Keratinocyte (primary cell): ENCODE data around the gene MIS18A. TPM values are rescaled to one million over a fixed set of nuclear protein-coding genes. Genes with fewer than 3 reads are reported as not detected.

Experiments used
- DNase-seq: peaks from one replicate; pipeline ENCODE4 v3.0.0-alpha.2; 2011; ENCODE audit warnings: low read depth, missing footprints, low spot score
- FAIRE-seq: peaks from 2 replicates; lab custom pipeline; 2011; peaks lifted over from hg19 to GRCh38; lab: Jason Lieb, UNC
- H2AFZ ChIP-seq: 2 replicates; pipeline ENCODE4 v1.6.0; 2012; ENCODE audit warnings: low read length, control low read depth, inconsistent platforms; ENCODE audit not compliant: control insufficient read depth
- H3K27ac ChIP-seq: 2 replicates; pipeline ENCODE4 v1.5.1; 2011; ENCODE audit warnings: low read length; ENCODE audit not compliant: control insufficient read depth, insufficient read depth
- H3K27me3 ChIP-seq: 3 replicates; pipeline ENCODE4 v1.6.0; 2011; ENCODE audit warnings: low read length; ENCODE audit not compliant: control insufficient read depth, insufficient read depth; ENCODE audit errors: extremely low read depth
- H3K36me3 ChIP-seq, 2 experiments: 2 replicates in 1 of 2; 3 replicates in 1 of 2; pipeline ENCODE4 v1.5.1; 2011; ENCODE audit warnings: low read length in 2 of 2, mild to moderate bottlenecking in 1 of 2; ENCODE audit not compliant: control insufficient read depth in 2 of 2, insufficient read depth in 2 of 2; ENCODE audit errors: extremely low read depth in 1 of 2
- H3K4me1 ChIP-seq: 3 replicates; pipeline ENCODE4 v1.5.1; 2011; ENCODE audit warnings: low read length; ENCODE audit not compliant: control insufficient read depth, insufficient read depth; ENCODE audit errors: extremely low read depth
- H3K4me2 ChIP-seq: 3 replicates; pipeline ENCODE4 v1.6.0; 2011; ENCODE audit warnings: low read depth, low read length; ENCODE audit not compliant: control insufficient read depth, insufficient read depth; ENCODE audit errors: extremely low read depth
- H3K4me3 ChIP-seq, 3 experiments: fragments of 200-600 bp in 1 of 3; sonication (generic) in 1 of 3; 2 replicates in 2 of 3; 3 replicates in 1 of 3; pipeline ENCODE4 v1.5.1; 2011 to 2016; ENCODE audit warnings: low read length in 3 of 3, mild to moderate bottlenecking in 3 of 3, control low read depth in 2 of 3, inconsistent platforms in 1 of 3, low read depth in 1 of 3, mixed read lengths in 1 of 3, mixed run types in 1 of 3, moderate library complexity in 1 of 3; ENCODE audit not compliant: control insufficient read depth in 2 of 3, insufficient read depth in 2 of 3; ENCODE audit errors: extremely low read depth in 1 of 3
- H3K79me2 ChIP-seq: 2 replicates; pipeline ENCODE4 v1.6.0; 2012; ENCODE audit warnings: low read length; ENCODE audit not compliant: control insufficient read depth, insufficient read depth
- H3K9ac ChIP-seq: 3 replicates; pipeline ENCODE4 v1.6.0; 2011; ENCODE audit warnings: low read length; ENCODE audit not compliant: control insufficient read depth, insufficient read depth; ENCODE audit errors: extremely low read depth
- H3K9me1 ChIP-seq: 3 replicates; pipeline ENCODE4 v1.6.0; 2011; ENCODE audit warnings: low read length; ENCODE audit not compliant: control insufficient read depth, insufficient read depth; ENCODE audit errors: extremely low read depth
- H3K9me3 ChIP-seq: 2 replicates; pipeline ENCODE4 v1.5.1; 2012; ENCODE audit warnings: low read depth, low read length; ENCODE audit not compliant: control insufficient read depth
- H4K20me1 ChIP-seq: 3 replicates; pipeline ENCODE4 v1.6.0; 2011; ENCODE audit warnings: low read length; ENCODE audit not compliant: control insufficient read depth, insufficient read depth; ENCODE audit errors: extremely low read depth
- EZH2 ChIP-seq: IDR thresholded peaks from one replicate; pipeline ENCODE4 v1.6.1; 2012; ENCODE audit warnings: inconsistent platforms, mild to moderate bottlenecking, low read length, moderate library complexity
- dilution Hi-C: fragments of 300-500 bp; cut with MboI; formaldehyde crosslinking; loops from one replicate; pipeline ENCODE4 v1.7.0; 2020; ENCODE audit warnings: low sequenced_read_pairs; ENCODE audit not compliant: extremely low pct_ligation_motif_present
- polyA plus RNA-seq, 5 experiments: library from polyadenylated mRNA; depleted of rRNA in 3 of 5; stranded (reverse) in 3 of 5; stranded (forward) in 1 of 5; unstranded in 1 of 5; fragments of >200 nt; gene quantifications; 1 replicate in 1 of 5; 2 replicates in 3 of 5; 3 replicates in 1 of 5; pipeline versions ENCODE4 v1.2.1 to v1.2.3, GENCODE V29; 2011 to 2012; ENCODE audit warnings: missing spikeins in 2 of 5, low read depth in 1 of 5, low replicate concordance in 1 of 5
- TF ChIP-seq, protein P1 (sequence below), 3 experiments: IDR thresholded peaks in 1 of 3; conservative IDR thresholded peaks in 1 of 3; optimal IDR thresholded peaks in 1 of 3; 2 replicates in 2 of 3; 3 replicates in 1 of 3; pipeline versions ENCODE3 to v1.5.1; 2011; ENCODE audit warnings: low read length in 3 of 3, mild to moderate bottlenecking in 3 of 3, moderate library complexity in 2 of 3, control low read depth in 1 of 3, inconsistent platforms in 1 of 3; ENCODE audit not compliant: insufficient read depth in 2 of 3; ENCODE audit errors: extremely low read depth in 1 of 3

The MIS18A gene
- polyA plus RNA-seq, 1 donor (not counting 4 experiments of a cell fraction or from before 2014, with no cell fraction given) = 12.1 TPM

DNA sequence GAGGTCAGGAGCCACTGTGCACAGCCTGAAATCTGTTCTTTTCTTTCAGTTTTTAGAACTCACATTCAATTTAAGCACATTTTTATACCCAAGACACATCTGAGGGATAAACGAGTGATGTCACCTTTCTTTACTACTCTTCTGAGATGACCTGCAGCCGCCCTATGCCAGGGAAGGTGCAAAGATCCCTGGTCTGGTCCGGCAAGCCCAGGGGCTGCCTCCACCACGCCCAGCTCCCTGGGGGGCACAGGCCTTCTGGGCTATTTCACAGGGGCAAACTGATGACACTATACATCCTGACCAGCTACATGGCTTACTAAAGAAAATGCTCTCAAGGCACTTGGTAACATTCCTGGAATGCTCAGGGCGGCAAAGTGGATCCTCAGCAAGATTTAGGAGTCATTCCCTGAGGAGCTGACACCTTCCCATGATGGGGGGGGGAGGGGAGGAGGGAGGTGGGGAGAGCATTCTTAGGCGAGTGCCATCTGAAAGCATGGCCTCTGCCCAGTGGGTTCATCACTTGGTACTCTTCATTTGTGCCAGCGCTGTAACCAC, 31.1 kb upstream of the MIS18A start:
- no peak for DNase-seq
- Histone ChIP-seq H3K36me3 (peaks cover 24 to 37% of the 10 kb centered on the region in 2 experiments), H3K9ac (no peak overlapping the region), H3K4me3 (no peak overlapping the region), H3K79me2 (no peaks in the 10 kb centered on the region), H3K4me2 (no peak overlapping the region), H3K9me3 (no peaks in the 10 kb centered on the region), H2AFZ (no peak overlapping the region), H3K27me3 (no peaks in the 10 kb centered on the region), H3K9me1 (no peaks in the 10 kb centered on the region), H3K27ac (no peak overlapping the region), H3K4me1 (no peaks in the 10 kb centered on the region), H4K20me1 (no peaks in the 10 kb centered on the region)
- dilution Hi-C loops = no loop called here
- TF ChIP-seq, protein P1, sequence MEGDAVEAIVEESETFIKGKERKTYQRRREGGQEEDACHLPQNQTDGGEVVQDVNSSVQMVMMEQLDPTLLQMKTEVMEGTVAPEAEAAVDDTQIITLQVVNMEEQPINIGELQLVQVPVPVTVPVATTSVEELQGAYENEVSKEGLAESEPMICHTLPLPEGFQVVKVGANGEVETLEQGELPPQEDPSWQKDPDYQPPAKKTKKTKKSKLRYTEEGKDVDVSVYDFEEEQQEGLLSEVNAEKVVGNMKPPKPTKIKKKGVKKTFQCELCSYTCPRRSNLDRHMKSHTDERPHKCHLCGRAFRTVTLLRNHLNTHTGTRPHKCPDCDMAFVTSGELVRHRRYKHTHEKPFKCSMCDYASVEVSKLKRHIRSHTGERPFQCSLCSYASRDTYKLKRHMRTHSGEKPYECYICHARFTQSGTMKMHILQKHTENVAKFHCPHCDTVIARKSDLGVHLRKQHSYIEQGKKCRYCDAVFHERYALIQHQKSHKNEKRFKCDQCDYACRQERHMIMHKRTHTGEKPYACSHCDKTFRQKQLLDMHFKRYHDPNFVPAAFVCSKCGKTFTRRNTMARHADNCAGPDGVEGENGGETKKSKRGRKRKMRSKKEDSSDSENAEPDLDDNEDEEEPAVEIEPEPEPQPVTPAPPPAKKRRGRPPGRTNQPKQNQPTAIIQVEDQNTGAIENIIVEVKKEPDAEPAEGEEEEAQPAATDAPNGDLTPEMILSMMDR (optimal IDR thresholded peaks at IDR 0.05 in 1 of 3, IDR thresholded peaks at IDR 0.05 in 1 of 3, conservative IDR thresholded peaks at IDR 0.05 in 1 of 3; ENCODE audit: extremely low read depth in 1 of 3, insufficient read depth in 2 of 3, low read length in 3 of 3) = no peak
- TF ChIP-seq EZH2 = no peak
- FAIRE-seq = no peak

DNA sequence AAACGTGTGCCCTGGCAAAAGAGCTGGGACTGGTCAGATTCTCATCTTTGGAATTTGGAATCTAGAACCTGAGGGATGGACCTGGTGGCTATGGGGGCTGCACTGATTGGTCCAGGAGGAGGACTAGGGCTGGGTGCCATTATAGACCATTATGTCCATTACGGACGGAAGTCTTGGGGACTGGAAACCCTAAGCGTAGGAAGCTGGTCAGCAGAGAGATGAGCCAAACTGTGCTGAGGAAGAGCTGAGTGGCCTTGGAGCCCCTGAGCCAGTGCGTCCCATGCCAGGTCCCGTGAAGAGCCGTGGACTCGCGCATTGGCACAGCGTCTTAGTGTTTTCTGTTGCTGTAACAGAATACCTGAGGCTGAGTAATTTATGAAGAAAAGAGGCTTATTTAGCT, 29.8 kb upstream of the MIS18A start:
- Histone ChIP-seq H2AFZ (no peak overlapping the region), H3K27ac (no peak overlapping the region), H3K9me3 (no peaks in the 10 kb centered on the region), H3K9ac (no peak overlapping the region), H3K4me3 (no peak overlapping the region), H4K20me1 (no peaks in the 10 kb centered on the region), H3K9me1 (no peaks in the 10 kb centered on the region), H3K4me2 (no peak overlapping the region), H3K79me2 (no peaks in the 10 kb centered on the region), H3K4me1 (no peaks in the 10 kb centered on the region), H3K27me3 (no peaks in the 10 kb centered on the region), H3K36me3 (peaks cover 23 to 31% of the 10 kb centered on the region in 2 experiments)
- FAIRE-seq (no peak), DNase-seq (no peak)
- dilution Hi-C loops = no loop called here
- TF ChIP-seq EZH2 = no peak

GRCh38 chr21:32307706-32308105, 28.9 kb upstream of the MIS18A start:
- Histone ChIP-seq H3K27me3 (no peaks in the 10 kb centered on the region), H4K20me1 (no peaks in the 10 kb centered on the region), H3K9me3 (no peaks in the 10 kb centered on the region), H3K4me3 (no peak overlapping the region), H3K79me2 (no peaks in the 10 kb centered on the region), H2AFZ (no peak overlapping the region), H3K9ac (no peak overlapping the region), H3K9me1 (no peaks in the 10 kb centered on the region), H3K4me1 (no peaks in the 10 kb centered on the region), H3K27ac (no peak overlapping the region), H3K36me3 (peaks cover 20 to 23% of the 10 kb centered on the region in 2 experiments), H3K4me2 (no peak overlapping the region)
- FAIRE-seq (no peak), DNase-seq (no peak)
- dilution Hi-C loops = no loop called here
- no peak for TF ChIP-seq EZH2
- TF ChIP-seq, protein P1 (optimal IDR thresholded peaks at IDR 0.05 in 1 of 3, IDR thresholded peaks at IDR 0.05 in 1 of 3, conservative IDR thresholded peaks at IDR 0.05 in 1 of 3; ENCODE audit: extremely low read depth in 1 of 3, insufficient read depth in 2 of 3, low read length in 3 of 3) = no peak
